ENCODE results near the gene FOXP1.

- no peak for TF ChIP-seq EZH2phosphoT487 (IDR thresholded peaks at IDR 0.05; ENCODE audit: insufficient read depth, low read depth)
- no peak for TF ChIP-seq EZH2 (IDR thresholded peaks at IDR 0.05; ENCODE audit: insufficient read depth, poor library complexity, severe bottlenecking)
Measured at GRCh38 chr3:71276531-71276930, 307.0 kb downstream of the FOXP1 start.
